ENCODE measurements around the gene VWA3B. TPM values are rescaled to one million over a fixed set of nuclear protein-coding genes. Genes with fewer than 3 reads are reported as not detected.

VWA3B gene
- total RNA-seq, 1 donor from 2014 or later, result not detected

GRCh38 chr2:98063291-98063854 is 23.6 kb upstream of the VWA3B start:
- DNase-seq (ENCODE audit: low read depth), result no peak
- H3K4me3 ChIP-seq (ENCODE audit: low read depth, low read length), result no peak overlapping the region
- TF ChIP-seq CTCF (IDR thresholded peaks at IDR 0.05; ENCODE audit: insufficient read depth, low read length, poor library complexity, severe bottlenecking), result no peak
- H3K36me3 ChIP-seq (ENCODE audit: control insufficient read depth, insufficient read depth, low read length), result no peaks in the 10 kb centered on the region
- no peaks in the 10 kb centered on the region for H3K27me3 ChIP-seq (ENCODE audit: control insufficient read depth, insufficient read depth, low read length)

- Histone ChIP-seq H3K4me3 (ENCODE audit: low read depth, low read length) (no peak overlapping the region), H3K36me3 (ENCODE audit: control insufficient read depth, insufficient read depth, low read length) (no peaks in the 10 kb centered on the region), H3K27me3 (ENCODE audit: control insufficient read depth, insufficient read depth, low read length) (peaks cover 2% of the 10 kb centered on the region)
- TF ChIP-seq CTCF (IDR thresholded peaks at IDR 0.05; ENCODE audit: insufficient read depth, low read length, poor library complexity, severe bottlenecking), result no peak
- no peak for DNase-seq (ENCODE audit: low read depth)
Measured at GRCh38 chr2:98065808-98066207, 21.2 kb upstream of the VWA3B start.

- no peak for TF ChIP-seq CTCF (IDR thresholded peaks at IDR 0.05; ENCODE audit: insufficient read depth, low read length, poor library complexity, severe bottlenecking)
Measured at GRCh38 chr2:98067160-98067559, 19.8 kb upstream of the VWA3B start.

GRCh38 chr2:98070081-98070480 is 16.9 kb upstream of the VWA3B start:
- H3K36me3 ChIP-seq (ENCODE audit: control insufficient read depth, insufficient read depth, low read length), result no peaks in the 10 kb centered on the region
- H3K27me3 ChIP-seq (ENCODE audit: control insufficient read depth, insufficient read depth, low read length), result peaks cover 2% of the 10 kb centered on the region
- no peak overlapping the region for H3K4me3 ChIP-seq (ENCODE audit: low read depth, low read length)
- DNase-seq (ENCODE audit: low read depth), result no peak
- TF ChIP-seq CTCF (IDR thresholded peaks at IDR 0.05; ENCODE audit: insufficient read depth, low read length, poor library complexity, severe bottlenecking), result no peak

More at GRCh38 chr2:98067160-98067559, 19.8 kb upstream of the VWA3B start:
- no peak for DNase-seq (ENCODE audit: low read depth)
- Histone ChIP-seq H3K4me3 (ENCODE audit: low read depth, low read length) (no peak overlapping the region), H3K27me3 (ENCODE audit: control insufficient read depth, insufficient read depth, low read length) (peaks cover 2% of the 10 kb centered on the region), H3K36me3 (ENCODE audit: control insufficient read depth, insufficient read depth, low read length) (no peaks in the 10 kb centered on the region)

GRCh38 chr2:98072442-98072841 is 14.5 kb upstream of the VWA3B start:
- no peaks in the 10 kb centered on the region for H3K36me3 ChIP-seq (ENCODE audit: control insufficient read depth, insufficient read depth, low read length)
- peaks cover 2% of the 10 kb centered on the region for H3K27me3 ChIP-seq (ENCODE audit: control insufficient read depth, insufficient read depth, low read length)
- no peak overlapping the region for H3K4me3 ChIP-seq (ENCODE audit: low read depth, low read length)
- TF ChIP-seq CTCF (IDR thresholded peaks at IDR 0.05; ENCODE audit: insufficient read depth, low read length, poor library complexity, severe bottlenecking), result no peak
- no peak for DNase-seq (ENCODE audit: low read depth)

GRCh38 chr2:98078701-98079100 is 8.3 kb upstream of the VWA3B start:
- Histone ChIP-seq H3K36me3 (ENCODE audit: control insufficient read depth, insufficient read depth, low read length) (no peaks in the 10 kb centered on the region), H3K27me3 (ENCODE audit: control insufficient read depth, insufficient read depth, low read length) (no peaks in the 10 kb centered on the region), H3K4me3 (ENCODE audit: low read depth, low read length) (no peak overlapping the region)
- no peak for TF ChIP-seq CTCF (IDR thresholded peaks at IDR 0.05; ENCODE audit: insufficient read depth, low read length, poor library complexity, severe bottlenecking)
- DNase-seq (ENCODE audit: low read depth), result no peak

Measured in kidney epithelial cell (primary cell).